ENCODE results near the gene RPH3AL. TPM values are rescaled to one million over a fixed set of nuclear protein-coding genes. Genes with fewer than 3 reads are reported as not detected.
"Not testable (repeated sequence)": the region's sequence is repeated elsewhere in the genome, so short reads cannot be mapped to it uniquely, and the experiment has no call there.

The RPH3AL gene
- total RNA-seq, 1 experiment from 2014 or later = 26.0 TPM

DNA sequence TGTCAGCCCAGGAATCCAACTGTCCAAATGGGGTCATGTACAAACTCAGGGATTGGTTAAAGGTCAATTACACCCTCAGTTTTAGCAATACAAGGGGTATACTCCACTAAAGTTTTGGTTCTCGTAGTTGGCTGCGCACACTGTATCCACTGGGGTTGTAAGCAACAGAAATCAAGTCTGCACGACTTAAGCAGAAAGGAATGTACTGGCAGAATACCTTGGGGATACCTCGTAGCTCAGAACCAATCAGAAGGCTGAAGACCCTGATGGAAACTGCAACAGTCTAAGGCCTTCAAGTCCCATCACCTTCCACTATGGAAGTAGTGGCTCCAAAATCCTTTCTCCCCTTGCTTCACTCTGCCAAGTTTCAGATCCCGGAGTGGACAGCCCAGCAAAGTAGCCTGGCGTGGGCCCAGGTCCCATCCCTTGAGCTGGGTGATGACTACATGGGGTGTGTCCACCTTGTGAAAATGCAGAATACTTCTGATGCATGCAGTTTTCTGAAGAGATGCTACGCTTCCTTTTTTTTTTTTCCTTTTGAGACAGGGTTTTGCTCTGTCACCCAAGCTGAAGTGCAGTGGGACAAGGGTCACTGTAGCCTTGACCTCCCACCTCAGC is 21.1 kb upstream of the RPH3AL start:
- H3K4me1 ChIP-seq (replicated peaks; ENCODE audit: insufficient read depth) = no peaks in the 10 kb centered on the region
- no peaks in the 10 kb centered on the region for H3K36me3 ChIP-seq (ENCODE audit: low read depth)
- H3K4me2 ChIP-seq = no peak overlapping the region
- H3K4me3 ChIP-seq = no peak overlapping the region
- no peaks in the 10 kb centered on the region for H3K9me2 ChIP-seq (ENCODE audit: insufficient read depth)
- POLR2A ChIA-PET (ENCODE audit: unreplicated experiment) = interaction anchor here (0.6 kb wide), 1 partner anchor 224 kb away, joined by 4 read pairs; no protein-coding TSS in a partner anchor
- H3K27me3 ChIP-seq (ENCODE audit: insufficient read depth, low read depth) = no peaks in the 10 kb centered on the region
- no TSS peak for BruUV-seq (replicated peaks)
- H3F3A ChIP-seq (ENCODE audit: insufficient read depth, low read depth) = no peaks in the 10 kb centered on the region
- no peaks in the 10 kb centered on the region for H4K20me1 ChIP-seq (ENCODE audit: insufficient read depth)
- no peaks in the 10 kb centered on the region for H3K79me2 ChIP-seq (ENCODE audit: low read depth)
- CTCF ChIA-PET = interaction anchor here (0.7 kb wide), 1 partner anchor 209 kb away, joined by 3 read pairs; no protein-coding TSS in a partner anchor
- H3K9me3 ChIP-seq (ENCODE audit: insufficient read depth, low read depth) = no peaks in the 10 kb centered on the region; the same call in 1 of the 2 replicates
- intact Hi-C loops (cut with micrococcal nuclease; ENCODE audit: unreplicated experiment) = no loop called here
- no peak overlapping the region for H2AFZ ChIP-seq
- peak in 1 of 2 experiments; percentile 41 for DNase-seq
- no peak overlapping the region for H3K27ac ChIP-seq
- TF ChIP-seq CTCF (conservative IDR thresholded peaks at IDR 0.05) (no peak), EZH2 (IDR thresholded peaks at IDR 0.05; ENCODE audit: low read depth) (no peak)

GRCh38 chr17:372157-373152 is 19.8 kb upstream of the RPH3AL start:
- no peaks in the 10 kb centered on the region for H3K79me2 ChIP-seq (ENCODE audit: low read depth)
- TF ChIP-seq CTCF (conservative IDR thresholded peaks at IDR 0.05) (no peak), EZH2 (IDR thresholded peaks at IDR 0.05; ENCODE audit: low read depth) (no peak)
- ChIA-PET POLR2A (ENCODE audit: unreplicated experiment) (no interaction called here), CTCF (interaction anchor here (0.6 kb wide), 1 partner anchor 328 kb away, joined by 3 read pairs; no protein-coding TSS in a partner anchor)
- no TSS peak for BruUV-seq (replicated peaks)
- H2AFZ ChIP-seq = no peak overlapping the region
- H4K20me1 ChIP-seq (ENCODE audit: insufficient read depth) = no peaks in the 10 kb centered on the region
- DNase-seq = no peak
- no peaks in the 10 kb centered on the region for H3K9me2 ChIP-seq (ENCODE audit: insufficient read depth)
- no peaks in the 10 kb centered on the region for H3K27me3 ChIP-seq (ENCODE audit: insufficient read depth, low read depth)
- no peaks in the 10 kb centered on the region for H3K4me1 ChIP-seq (replicated peaks; ENCODE audit: insufficient read depth)
- H3K9me3 ChIP-seq (ENCODE audit: insufficient read depth, low read depth) = no peaks in the 10 kb centered on the region; the same call in 1 of the 2 replicates
- H3K36me3 ChIP-seq (ENCODE audit: low read depth) = no peaks in the 10 kb centered on the region
- no peak overlapping the region for H3K4me2 ChIP-seq
- no peak overlapping the region for H3K27ac ChIP-seq
- H3K4me3 ChIP-seq = no peak overlapping the region
- intact Hi-C loops (cut with micrococcal nuclease; ENCODE audit: unreplicated experiment) = no loop called here
- H3F3A ChIP-seq (ENCODE audit: insufficient read depth, low read depth) = no peaks in the 10 kb centered on the region

- no peak overlapping the region for H3K4me2 ChIP-seq
- POLR2A ChIA-PET (ENCODE audit: unreplicated experiment) = no interaction called here
- H3K27ac ChIP-seq = no peak overlapping the region
- no peaks in the 10 kb centered on the region for H3K27me3 ChIP-seq (ENCODE audit: insufficient read depth, low read depth)
- no TSS peak for BruUV-seq (replicated peaks)
- CTCF ChIA-PET = interaction anchor here (0.6 kb wide), 1 partner anchor 329 kb away, joined by 3 read pairs; no protein-coding TSS in a partner anchor
- no peak overlapping the region for H2AFZ ChIP-seq
- H3K9me2 ChIP-seq (ENCODE audit: insufficient read depth) = no peaks in the 10 kb centered on the region
- intact Hi-C loops (cut with micrococcal nuclease; ENCODE audit: unreplicated experiment) = no loop called here
- no peaks in the 10 kb centered on the region for H4K20me1 ChIP-seq (ENCODE audit: insufficient read depth)
- no peaks in the 10 kb centered on the region for H3K36me3 ChIP-seq (ENCODE audit: low read depth)
- no peaks in the 10 kb centered on the region for H3F3A ChIP-seq (ENCODE audit: insufficient read depth, low read depth)
- no peak for TF ChIP-seq EZH2 (IDR thresholded peaks at IDR 0.05; ENCODE audit: low read depth)
- TF ChIP-seq CTCF (conservative IDR thresholded peaks at IDR 0.05) = no peak
- no peaks in the 10 kb centered on the region for H3K79me2 ChIP-seq (ENCODE audit: low read depth)
- no peaks in the 10 kb centered on the region for H3K4me1 ChIP-seq (replicated peaks; ENCODE audit: insufficient read depth)
- DNase-seq = no peak
- no peak overlapping the region for H3K4me3 ChIP-seq
- no peaks in the 10 kb centered on the region; the same call in 1 of the 2 replicates for H3K9me3 ChIP-seq (ENCODE audit: insufficient read depth, low read depth)
Measured at GRCh38 chr17:371583-371982, 19.0 kb upstream of the RPH3AL start.

- POLR2A ChIA-PET (ENCODE audit: unreplicated experiment); intact Hi-C loops (cut with micrococcal nuclease; ENCODE audit: unreplicated experiment); H3K4me2 ChIP-seq; H3K36me3 ChIP-seq (ENCODE audit: low read depth); H3F3A ChIP-seq (ENCODE audit: insufficient read depth, low read depth); H3K27ac ChIP-seq; H2AFZ ChIP-seq; H3K9me3 ChIP-seq (ENCODE audit: insufficient read depth, low read depth); DNase-seq; H4K20me1 ChIP-seq (ENCODE audit: insufficient read depth); H3K4me1 ChIP-seq (replicated peaks; ENCODE audit: insufficient read depth); CTCF ChIA-PET; H3K27me3 ChIP-seq (ENCODE audit: insufficient read depth, low read depth); H3K4me3 ChIP-seq; H3K79me2 ChIP-seq (ENCODE audit: low read depth); H3K9me2 ChIP-seq (ENCODE audit: insufficient read depth); BruUV-seq (replicated peaks): not testable (repeated sequence)
Measured at GRCh38 chr17:367656-368055, 15.0 kb upstream of the RPH3AL start.
